Measurements from ENCODE around the gene MRPL53.

- no peak for TF ChIP-seq POLR2A (IDR thresholded peaks at IDR 0.05; ENCODE audit: low read depth, low read length)
- no peak for TF ChIP-seq POLR2AphosphoS5 (IDR thresholded peaks at IDR 0.05; ENCODE audit: low read depth, low read length)
Measured at GRCh38 chr2:74496997-74497776, 24.7 kb upstream of the MRPL53 start.

Data from GM12892 (cell line).